GM06990 (cell line): ENCODE results near the gene ITGAL.
"Not testable (repeated sequence)": the region's sequence is repeated elsewhere in the genome, so short reads cannot be mapped to it uniquely, and the experiment has no call there.

ENCODE experiments used
- DNase-seq: peaks from one replicate; pipeline ENCODE4 v3.0.0-alpha.2; 2011; ENCODE audit not compliant: insufficient read length; ENCODE audit errors: extremely low read depth
- H3K27me3 ChIP-seq: replicated peaks from 2 replicates; pipeline ENCODE4 v1.6.0; 2011; ENCODE audit warnings: low read length; ENCODE audit not compliant: control insufficient read depth, insufficient read depth
- H3K36me3 ChIP-seq: 2 replicates; pipeline ENCODE4 v1.5.1; 2011; ENCODE audit warnings: low read length; ENCODE audit not compliant: control insufficient read depth, insufficient read depth
- H3K4me3 ChIP-seq: replicated peaks from 2 replicates; pipeline ENCODE4 v1.5.1; 2011; ENCODE audit warnings: low read depth, mild to moderate bottlenecking, control low read depth, low read length
- TF ChIP-seq, protein P1 (sequence below): IDR thresholded peaks from 2 replicates; pipeline ENCODE4 v1.5.1; 2011; ENCODE audit warnings: low read length, control low read depth, mild to moderate bottlenecking, inconsistent platforms; ENCODE audit not compliant: insufficient read depth, poor library complexity, severe bottlenecking

The ITGAL gene

DNA sequence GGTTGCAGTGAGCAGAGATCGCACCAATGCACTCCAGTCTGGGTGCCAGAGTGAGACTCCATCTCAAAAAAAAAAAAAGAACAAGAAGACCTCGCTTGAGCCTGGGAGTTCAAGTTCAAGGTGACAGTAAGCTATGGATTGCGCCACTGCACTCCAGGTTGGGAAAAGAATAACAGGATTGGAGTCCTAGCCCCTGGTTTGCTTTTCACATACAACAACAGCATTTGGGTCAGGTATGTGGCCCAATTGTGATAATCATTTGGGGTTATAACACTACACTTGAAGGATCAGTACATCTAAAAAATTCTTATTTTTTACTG lies 23.5 kb upstream of the ITGAL start:
- Histone ChIP-seq H3K27me3 (no peaks in the 10 kb centered on the region), H3K36me3 (no peaks in the 10 kb centered on the region), H3K4me3 (no peak overlapping the region)
- DNase-seq = no peak
- TF ChIP-seq, protein P1, sequence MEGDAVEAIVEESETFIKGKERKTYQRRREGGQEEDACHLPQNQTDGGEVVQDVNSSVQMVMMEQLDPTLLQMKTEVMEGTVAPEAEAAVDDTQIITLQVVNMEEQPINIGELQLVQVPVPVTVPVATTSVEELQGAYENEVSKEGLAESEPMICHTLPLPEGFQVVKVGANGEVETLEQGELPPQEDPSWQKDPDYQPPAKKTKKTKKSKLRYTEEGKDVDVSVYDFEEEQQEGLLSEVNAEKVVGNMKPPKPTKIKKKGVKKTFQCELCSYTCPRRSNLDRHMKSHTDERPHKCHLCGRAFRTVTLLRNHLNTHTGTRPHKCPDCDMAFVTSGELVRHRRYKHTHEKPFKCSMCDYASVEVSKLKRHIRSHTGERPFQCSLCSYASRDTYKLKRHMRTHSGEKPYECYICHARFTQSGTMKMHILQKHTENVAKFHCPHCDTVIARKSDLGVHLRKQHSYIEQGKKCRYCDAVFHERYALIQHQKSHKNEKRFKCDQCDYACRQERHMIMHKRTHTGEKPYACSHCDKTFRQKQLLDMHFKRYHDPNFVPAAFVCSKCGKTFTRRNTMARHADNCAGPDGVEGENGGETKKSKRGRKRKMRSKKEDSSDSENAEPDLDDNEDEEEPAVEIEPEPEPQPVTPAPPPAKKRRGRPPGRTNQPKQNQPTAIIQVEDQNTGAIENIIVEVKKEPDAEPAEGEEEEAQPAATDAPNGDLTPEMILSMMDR = no peak

DNA sequence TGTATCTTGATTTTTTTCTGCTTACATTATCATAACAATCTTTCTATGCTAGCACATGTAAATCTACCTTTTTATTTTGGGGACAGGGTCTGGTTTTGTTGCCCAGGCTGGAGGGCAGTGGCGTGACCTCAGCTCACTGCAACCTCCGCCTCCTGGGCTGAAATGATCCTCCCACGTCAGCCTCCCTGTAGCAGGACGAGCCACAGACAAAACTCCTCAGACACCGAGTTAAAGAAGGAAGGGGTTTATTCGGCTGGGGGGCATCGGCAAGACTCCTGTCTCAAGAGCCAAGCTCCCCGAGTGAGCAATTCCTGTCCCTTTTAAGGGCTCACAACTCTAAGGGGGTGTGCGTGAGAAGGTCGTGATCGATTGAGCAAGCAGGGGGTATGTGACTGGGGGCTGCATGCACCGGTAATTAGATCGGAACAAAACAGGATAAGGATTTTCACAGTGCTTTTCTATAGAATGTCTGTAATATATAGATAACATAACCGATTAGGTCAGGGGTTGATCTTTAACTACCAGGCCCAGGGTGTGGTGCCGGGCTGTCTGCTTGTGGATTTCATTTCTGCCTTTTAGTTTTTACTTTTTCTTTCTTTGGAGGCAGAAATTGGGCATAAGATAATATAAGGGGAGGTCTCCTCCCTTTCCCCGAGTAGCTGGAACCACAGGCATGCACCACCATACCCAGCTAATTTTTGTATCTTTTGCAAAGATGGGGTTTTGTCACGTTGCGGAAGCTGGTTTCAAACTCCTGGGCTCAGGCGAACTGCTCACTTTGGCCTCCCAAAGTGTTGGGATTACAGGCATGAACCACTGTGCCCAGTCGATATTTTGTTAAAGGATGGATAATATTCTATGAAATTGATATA lies 19.6 kb upstream of the ITGAL start:
- not testable (repeated sequence) for H3K27me3 ChIP-seq, DNase-seq, H3K4me3 ChIP-seq, H3K36me3 ChIP-seq

DNA sequence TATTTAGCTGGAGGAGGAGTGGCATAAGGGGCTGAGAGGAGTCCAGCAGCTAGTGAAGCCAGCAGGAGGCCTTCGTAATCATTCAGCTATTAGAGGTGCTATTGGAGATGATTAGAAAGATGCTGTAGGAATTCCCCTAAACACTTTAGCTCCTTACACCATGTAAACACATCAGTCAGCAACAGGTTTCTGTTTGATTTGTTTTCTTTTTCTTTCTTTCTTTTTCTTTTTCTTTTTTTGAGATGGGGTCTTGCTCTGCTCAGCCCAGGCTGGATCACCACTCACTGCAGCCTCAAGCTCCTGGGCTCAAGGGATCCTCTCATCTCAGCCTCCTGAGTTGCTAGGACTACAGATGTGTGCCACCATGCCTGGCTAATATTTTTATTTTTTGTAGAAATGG lies 16.2 kb upstream of the ITGAL start:
- H3K36me3 ChIP-seq = no peaks in the 10 kb centered on the region
- TF ChIP-seq, protein P1 = no peak
- no peaks in the 10 kb centered on the region for H3K27me3 ChIP-seq
- H3K4me3 ChIP-seq = no peak overlapping the region
- DNase-seq = no peak

DNA sequence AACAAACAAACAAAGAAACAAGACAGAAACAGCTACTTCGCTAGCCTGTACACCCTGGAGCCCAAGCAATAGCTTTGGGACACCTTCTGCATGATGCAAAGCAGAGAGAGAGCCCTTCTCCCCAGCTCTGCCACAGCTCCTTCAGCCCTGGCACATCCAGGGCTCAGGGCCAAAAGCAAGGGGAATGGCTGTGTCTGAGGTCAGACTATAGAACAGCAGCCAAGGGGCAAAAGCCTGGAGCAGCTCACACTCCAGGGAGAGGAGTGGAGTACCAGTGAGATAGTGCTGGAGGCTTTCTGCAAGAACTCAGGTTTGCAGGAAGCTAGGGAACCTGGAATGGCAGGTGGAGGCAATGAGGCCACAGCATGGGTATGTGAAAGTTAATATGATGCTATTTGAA lies 15.3 kb upstream of the ITGAL start:
- H3K36me3 ChIP-seq = no peaks in the 10 kb centered on the region
- DNase-seq = no peak
- TF ChIP-seq, protein P1 = no peak
- H3K4me3 ChIP-seq = no peak overlapping the region
- H3K27me3 ChIP-seq = no peaks in the 10 kb centered on the region

DNA sequence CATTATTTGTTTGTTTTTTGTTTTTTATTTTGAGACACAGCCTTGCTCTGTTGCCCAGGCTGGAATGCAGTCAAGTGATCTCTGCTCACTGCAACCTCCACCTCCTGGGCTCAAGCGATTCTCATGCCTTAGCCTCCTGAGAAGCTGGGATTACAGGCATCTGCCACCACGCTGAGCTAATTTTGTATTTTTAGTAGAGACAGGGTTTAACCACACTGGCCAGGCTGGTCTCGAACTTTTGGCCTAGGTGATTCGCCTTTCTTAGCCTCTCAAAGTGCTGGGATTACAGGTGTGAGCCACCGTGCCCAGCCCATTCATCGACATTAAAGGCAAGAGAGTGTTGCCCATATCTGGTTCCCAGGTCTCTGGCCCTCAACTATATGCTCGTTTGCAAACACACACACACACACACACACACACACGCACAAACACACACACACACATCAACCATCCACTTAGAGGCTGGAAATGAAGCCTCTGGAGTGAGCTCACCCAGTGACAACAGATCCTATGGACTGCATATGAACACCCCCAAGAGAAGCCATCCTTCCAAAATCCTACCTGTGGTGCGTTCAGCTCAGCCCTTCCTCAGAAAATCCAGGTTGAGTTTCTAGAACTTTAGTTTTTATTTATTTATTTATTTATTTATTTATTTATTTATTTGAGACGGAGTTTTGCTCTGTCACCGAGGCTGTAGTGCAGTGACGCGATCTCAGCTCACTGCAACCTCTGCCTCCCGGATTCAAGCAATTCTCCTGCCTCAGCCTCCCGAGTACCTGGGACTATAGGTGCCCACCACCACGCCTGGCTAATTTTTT lies 14.6 kb upstream of the ITGAL start:
- H3K27me3 ChIP-seq = no peaks in the 10 kb centered on the region
- H3K4me3 ChIP-seq = no peak overlapping the region
- TF ChIP-seq, protein P1 = no peak
- no peak for DNase-seq
- H3K36me3 ChIP-seq = no peaks in the 10 kb centered on the region
